ENCODE measurements around the gene RESP18.
"Not testable (repeated sequence)": the region's sequence is repeated elsewhere in the genome, so short reads cannot be mapped to it uniquely, and the experiment has no call there.

Gene RESP18

DNA sequence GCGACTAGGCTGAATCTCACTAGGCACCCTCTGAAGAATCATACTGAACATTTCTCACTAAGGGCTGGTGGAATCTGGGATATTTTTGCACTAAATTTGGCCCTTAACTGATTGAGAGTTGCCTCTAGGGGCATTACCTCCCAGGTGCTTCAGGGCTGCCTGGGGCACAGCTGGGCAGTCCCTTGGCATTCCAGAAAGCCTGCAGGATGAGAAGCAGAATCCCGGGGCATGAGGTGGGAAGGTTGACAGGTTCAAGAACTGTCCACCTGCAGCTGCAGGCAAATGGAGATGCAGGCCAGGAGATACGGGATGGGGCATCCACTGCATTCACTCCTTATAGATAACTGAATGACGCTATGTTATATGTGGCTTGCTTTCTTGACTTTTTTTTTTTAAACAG lies 7.4 kb downstream of the RESP18 start:
- DNase-seq: no peak

DNA sequence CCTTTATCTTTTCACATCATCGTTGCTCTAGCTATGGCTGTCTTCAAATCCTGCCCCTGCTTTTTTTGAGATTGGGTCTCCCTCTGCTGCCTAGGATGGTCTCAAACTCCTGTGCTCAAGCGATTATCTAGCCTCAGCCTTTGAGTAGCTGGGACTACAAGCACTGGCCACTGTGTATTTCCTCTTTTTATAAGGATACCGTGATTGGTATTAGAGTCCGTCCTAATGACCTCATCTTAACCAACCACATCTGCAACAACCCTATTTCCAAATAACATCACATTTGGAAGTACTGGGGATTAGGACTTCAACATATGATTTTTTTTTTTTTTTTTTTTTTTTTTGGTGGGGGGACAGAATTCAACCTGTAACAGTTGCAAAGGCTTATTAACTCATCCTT lies 9.1 kb downstream of the RESP18 start:
- DNase-seq: peak; percentile 49 to 60

DNA sequence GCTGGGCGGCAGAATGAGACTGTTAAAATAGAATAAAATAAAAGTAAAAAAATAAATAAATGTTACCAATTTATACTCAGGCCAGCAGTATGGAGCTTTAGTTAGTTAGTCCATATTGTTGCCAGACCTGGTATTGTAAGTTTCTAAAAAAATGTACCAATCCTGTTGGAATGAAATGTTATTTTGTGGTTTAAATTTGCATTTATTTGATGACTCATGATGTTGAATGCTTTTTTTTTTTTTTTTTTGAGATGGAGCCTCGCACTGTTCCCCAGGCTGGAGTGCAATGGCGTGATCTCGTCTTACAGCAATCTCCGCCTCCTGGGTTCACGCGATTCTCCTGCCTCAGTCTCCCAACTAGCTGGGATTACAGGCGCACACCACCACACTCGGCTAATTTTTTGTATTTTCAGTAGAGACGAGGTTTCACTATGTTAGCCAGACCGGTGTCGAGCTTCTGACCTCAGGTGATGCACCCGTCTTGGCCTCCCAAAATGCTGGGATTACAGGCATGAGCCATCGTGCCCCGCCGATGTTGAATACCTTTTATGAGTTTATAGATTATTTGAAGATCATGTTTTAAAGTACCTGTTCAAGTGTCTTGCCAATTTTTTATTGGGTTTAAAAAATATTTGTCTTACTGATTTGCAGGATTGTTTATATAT lies 17.6 kb downstream of the RESP18 start:
- no peak for DNase-seq

DNA sequence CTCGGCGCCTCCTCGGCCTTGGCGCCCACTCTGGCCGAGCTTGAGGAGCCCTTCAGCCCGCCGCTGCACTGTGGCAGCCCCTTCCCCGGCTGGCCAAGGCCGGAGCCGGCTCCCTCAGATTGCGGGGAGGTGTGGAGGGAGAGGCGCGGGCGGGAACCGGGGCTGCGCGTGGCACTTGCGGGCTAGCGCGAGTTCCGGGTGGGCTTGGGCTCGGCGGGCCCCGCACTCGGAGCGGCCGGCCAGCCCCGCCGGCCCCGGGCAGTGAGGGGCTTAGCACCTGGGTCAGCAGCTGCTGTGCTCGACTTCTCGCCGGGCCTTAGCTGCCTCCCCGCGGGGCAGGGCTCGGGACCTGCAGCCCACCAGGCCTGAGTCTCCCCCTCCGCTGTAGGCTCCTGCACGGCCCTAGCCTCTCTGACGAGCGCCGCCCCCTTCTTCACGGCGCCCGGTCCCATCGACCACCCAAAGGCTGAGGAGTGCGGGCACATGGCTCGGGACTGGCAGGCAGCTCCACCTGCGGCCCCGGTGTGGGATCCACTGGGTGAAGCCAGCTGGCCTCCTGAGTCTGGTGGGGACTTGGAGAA lies 19.8 kb downstream of the RESP18 start:
- not testable (repeated sequence) for DNase-seq

DNA sequence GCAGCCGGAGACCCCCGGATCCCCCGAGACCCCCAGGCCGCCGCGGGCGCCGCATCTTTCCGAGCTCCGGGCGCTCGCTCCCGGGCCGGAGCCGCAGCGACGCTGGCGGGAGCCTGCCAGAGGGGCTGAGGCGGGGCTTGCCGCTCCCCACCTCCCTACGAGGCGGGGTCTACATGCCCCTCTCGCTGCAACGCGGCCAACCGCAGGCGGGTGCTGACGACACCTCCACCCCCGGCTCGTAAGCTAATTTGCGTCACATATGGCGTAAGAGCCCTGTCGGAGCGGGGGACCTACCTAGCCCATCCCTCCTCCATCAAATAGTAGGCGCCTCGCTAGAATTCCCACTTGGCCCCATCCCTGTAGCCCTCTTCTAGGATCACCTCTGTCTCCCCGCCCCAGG lies 23.3 kb downstream of the RESP18 start, which contains the start of gene PTPRN:
Gene PTPRN (minus strand): TSS at position 124 of the 400 bp plus-strand sequence. CDS start 69 bp downstream, at position 55.
- no peak for DNase-seq

DNA sequence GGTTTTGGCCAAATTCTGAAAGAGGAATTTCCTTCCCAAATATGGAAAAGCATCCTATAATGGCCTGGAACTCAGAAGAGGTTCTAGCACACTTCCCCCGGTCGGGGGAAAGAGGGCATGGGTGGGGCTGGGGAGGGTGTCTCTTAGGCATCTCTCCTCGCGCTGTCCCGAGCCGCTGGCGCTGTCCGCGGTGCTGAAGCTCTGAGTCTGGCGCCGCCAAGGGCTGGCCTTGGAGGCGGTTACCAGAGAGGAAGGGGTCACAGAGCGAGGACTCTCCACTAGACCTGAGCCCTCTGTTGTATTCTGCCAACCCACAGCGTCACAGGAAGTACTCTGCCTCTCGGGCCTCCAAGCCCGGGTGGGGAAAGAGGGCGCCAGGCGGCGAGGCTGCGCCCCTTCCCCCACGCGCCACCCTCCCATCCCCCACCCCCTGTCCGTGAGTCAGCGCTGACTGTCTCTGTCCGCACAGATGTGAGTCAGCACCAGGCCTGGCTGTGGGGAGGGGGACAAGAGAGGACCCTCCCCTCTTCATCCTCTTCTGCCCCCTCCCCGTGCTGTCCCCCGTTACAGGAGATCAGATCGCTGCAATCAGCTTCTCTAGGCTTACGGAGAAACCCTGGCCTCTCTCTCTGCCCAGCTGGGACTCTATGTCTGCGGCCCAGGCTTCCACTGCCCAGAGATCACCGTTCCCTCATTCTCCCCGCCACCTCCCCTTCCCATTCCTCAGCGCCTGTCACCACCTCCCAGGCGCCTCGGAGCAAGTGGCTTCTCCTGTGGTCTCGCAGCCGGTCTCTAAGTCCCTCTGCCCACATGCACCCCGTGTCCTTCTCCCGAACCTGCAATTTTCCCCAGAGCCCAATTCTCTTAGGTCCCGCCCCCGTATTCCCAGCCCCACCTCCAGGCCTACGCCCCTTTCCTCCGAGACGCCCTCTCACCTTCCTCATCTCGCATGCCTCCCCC lies 24.1 kb downstream of the RESP18 start:
- peak; percentile 33 to 81 for DNase-seq

DNA sequence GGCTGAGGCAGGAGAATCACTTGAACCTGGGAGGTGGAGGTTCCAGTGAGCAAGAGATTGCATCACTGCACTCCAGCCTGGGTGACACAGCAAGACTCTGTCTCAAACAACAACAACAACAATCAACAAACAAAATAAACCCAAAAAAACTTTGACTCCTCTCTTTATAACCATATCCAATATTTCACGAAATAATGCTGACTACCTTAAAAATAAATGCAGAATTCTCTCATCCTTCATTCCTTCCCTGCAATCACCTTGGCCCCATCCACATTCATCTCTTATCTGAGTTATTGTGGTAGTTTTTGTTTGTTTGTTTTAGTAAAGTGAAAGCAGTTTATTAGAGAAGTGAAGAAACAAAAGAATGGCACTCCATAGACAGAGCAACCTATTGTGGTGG lies 26.5 kb downstream of the RESP18 start:
- no peak for DNase-seq

DNA sequence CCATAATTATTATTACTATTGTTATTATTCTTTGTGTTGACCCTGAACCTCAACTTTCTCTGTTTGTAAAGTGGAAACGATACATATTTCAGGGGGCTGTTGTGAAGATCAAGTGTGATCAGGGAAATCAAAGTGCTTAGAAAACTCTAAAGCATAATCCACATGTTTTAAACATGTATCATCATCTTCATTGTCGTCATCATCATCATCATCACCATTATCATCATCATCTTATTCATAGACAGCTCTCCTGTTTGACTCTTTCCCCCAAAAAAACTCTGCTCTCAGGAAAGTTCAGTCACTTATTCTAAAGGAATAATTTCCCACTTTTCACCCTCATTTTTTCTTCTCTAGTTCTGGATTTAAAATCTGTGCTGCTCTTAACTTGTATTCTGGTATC lies 28.3 kb downstream of the RESP18 start:
- DNase-seq: no peak

DNA sequence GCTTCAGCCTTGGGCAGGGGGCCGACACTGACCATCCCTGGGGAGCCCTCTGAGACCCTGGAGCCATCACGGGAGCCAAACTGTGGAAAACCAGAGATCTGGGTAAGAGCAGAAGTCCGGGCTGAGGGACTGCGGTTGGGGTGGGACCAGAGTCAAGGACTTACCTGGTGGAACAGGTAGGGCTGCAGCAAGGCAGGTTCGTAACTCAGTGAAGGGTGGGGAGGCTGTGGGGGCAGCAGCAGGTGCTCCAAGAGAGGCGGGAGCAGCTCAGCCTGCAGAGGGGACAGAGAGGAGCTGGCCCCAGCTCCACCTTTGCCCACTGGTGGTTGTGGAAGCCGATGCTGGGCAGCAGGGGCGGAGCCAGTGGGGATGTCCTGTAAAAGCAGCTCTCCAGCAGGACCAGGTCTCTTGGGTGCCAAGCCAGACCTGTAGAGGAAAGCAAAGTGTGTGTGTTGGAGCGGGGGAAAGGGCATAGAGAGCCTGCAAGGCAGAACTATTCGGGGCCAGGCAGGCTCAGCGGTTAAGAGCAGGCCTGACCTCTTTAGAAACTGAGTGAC lies 30.1 kb downstream of the RESP18 start:
- no peak for DNase-seq

DNA sequence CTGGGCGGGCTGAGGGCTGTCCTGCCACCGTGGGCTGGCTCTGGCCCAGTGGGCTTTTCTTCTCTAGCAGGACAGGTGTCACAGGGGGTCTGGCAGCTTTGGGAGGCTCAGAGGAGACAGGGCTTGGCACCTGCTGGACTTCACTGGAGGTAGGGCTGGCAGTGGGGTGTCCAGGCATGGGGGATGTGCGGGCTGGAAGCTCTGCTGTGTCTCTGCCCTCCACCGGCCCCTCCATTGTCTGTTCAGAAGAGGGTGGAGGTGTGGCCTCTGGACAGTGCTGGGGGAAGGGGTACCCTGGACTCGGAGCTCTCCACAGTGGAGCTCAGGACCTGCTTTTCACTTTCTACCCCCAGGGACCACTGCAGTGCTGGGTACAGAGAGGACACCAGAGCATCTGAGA lies 32.5 kb downstream of the RESP18 start:
- DNase-seq: no peak

DNA sequence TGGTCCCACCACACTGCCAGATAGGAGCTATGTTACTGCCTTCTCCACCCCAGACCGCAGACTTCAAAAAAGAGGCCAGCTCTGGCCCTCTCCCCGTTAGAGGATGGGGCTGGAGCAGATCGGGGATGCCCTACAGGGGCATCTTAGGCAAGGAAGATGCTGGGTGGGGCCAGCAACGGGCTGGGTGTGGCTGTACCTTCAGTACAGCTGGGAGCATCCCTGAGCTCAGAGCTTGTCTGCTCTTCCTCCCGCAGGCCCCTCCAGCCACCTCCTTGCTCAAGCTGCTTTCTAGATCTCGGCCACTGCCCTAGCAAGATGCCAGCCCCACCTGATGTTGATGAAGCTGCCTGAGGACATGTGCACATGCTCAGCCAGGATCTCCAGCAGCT lies 33.2 kb downstream of the RESP18 start:
- DNase-seq: no peak

DNA sequence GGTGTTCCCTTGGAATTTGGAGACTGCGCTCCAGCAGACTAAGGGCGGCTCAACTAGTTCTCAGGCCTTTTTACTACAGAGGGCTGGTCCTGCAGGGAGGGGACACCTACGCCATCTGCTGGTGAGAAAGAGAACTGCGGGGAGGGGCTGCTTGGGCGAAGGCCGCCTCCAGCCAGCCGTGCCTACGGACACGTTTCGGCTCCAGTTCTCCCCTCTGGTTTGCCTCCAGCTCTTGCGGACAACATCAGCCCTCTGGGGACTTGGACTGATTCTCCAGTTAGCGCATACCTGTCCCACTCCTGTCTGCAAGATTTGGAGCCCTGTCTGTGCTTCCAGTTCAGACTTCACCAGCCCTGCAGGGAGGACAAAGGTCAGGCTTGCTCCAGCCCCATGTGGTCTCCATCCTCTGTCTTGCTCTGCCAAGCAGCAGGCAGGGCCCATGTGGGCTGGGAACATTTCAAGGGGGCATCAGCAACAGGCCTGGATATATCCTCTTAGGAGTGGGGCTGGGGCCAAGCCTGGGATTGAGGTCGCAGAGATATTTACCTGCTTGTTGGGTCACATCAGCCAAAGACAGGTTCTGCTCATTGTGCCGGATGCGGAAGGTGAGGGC lies 33.7 kb downstream of the RESP18 start:
- peak; percentile 67 to 97 for DNase-seq

DNA sequence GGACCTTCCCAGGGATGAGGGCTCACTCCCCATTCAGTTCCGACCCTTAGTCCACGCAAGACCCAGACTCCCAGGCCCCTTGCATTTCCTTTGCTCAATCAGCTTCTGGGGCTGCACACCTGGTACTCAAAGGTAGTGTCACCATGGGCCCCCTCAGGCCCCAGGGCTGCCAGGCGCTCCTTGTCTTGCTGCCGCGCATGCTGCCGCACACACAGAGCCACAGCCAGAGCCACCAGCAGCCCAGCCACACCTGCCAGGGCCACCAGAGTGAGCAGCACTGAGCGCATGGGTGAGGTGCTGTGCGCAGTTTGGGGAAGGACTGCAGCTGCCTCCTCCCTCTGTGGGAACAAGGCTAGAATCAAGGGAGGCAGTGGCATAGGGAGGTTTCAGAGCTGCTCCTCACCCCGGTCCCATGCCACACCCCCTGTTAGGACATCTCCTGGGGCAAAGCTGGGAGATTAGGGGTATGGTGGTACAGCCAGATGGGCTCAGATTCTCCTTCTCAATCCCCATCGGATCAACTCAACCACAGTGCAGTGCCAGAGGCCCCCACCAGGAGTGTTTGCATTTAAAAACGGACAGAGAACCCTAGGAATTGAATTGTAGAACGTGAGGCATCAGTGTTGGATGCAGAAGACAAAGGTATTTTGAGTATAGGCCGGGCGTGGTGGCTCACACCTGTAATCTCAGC lies 34.6 kb downstream of the RESP18 start:
- DNase-seq: no peak

DNA sequence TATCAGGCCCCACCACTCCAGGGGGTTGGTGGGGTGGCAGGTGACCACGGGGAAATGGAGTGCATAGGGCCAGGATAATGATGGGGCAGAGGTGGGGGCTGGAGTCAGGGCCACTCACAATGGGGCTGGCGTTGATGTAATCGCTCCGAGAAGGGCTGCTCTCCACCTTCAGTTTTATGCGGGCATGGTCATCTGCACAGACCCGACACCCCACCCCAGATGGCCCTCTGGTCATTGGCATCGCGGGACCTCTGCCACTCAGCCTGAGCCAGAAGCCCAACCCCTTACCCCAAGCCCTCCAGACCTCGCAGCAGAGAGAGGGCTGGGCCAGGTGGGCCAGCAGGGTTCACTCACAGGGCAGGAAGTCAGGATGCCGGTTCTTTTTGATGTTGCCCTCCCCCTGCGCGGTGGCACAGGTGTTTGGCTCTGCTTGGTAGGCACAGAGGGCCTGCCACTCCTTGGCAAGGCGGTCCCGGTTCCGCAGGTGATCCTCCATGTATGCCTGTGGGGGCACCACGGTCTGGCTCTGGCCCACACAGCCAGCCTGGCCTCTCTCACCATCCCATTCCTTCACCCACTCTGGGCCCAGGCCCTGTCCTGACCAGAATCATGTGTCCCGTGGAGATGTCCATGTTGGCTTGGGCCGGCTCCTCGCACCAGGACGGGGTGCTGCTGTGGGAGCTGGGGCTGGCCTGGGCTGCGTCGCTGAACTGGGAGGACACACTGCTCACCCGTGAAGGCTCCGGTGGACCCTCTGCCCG lies 35.7 kb downstream of the RESP18 start:
- no peak for DNase-seq

DNA sequence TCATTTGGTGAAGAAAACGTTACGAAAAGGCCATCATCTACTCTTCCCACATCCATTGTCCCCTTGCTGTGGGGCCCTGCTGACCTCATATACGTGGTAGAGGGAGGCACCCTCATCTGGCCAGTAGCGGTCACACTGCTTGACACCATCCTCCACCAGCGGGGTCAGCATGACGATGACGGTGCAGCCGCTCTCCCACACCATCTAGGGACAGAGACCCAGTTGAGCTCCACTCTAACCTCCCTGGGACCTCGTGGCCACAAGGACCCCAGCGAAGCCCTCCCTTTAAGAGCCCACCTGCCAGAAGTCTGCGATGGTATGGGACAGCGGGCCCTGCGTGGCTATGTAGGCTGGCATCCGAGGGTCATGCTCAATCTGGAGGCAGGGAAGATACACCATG lies 36.4 kb downstream of the RESP18 start:
- no peak for DNase-seq

DNA sequence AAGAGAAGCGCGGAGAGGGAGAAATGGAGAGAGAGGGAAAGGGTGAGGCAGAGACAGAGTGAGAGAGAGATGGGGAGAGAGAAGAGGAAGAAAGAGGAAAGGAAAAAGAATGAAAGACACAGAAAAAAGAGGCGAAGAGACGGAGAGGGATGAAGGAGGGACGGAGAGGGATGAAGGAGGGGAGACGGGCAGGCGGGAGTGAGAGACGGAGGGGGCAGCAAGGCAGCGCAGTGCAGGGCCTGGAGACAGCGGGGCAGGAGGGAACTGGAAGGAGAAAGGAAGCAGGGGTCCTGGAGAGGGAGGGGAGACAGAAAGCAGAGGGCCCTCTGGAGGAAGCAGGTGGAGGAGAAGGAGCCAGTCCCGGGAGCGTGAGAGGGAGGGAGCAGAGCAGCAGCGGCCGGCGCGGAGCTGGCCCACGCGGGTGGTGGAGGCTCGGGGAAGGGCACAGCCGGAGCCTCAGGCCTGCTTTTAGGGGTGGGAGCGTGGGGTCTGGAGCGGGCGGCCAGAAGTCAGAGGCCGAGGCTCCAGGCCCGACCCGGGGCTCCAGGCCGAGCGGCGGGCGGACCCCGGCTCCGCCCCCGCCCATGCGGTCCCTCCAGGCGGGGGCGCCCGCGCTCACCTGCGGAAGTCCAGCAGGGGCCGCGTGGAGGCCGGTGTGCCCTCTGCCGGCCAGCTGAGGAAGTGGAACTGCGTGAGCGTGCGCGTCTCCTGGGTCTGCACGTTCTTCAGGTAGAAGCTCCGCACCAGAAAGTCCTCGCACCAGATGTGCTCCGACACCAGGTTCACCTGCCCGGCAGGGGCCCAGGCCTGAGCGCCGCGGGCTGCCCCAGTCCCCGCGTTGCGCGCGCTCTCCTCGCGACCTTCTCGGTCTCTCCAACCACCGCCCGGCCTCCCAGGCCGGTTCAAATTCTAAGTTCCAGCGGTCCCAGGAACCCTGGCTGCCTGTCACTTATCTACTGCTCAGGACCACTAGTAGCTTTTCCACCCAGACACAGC lies 37.9 kb downstream of the RESP18 start:
- peak; percentile 50 to 78 for DNase-seq

DNA sequence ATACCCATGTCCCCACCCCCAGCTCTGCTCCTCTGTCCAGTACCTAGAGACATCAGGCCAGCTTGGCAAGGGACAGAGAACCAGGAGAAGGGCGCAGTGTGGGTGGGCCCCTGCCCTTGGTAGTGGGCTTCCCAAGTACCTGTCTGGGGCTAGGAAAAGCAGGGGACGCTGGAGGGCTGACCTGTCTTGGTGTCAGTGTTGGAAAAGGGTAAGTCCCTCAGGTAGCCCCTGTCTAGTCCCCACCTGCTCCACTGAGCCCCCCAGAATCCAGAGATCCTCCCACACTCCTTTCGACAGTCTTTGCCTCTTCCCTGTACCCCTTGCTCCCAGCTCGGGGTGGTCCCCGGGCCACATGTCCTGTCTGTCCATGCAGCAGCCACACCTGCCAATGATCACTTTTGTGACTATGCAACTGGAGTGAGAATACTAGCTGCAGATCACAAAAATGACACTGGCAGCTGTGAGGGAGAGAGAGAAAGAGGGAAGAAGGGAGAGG lies 38.8 kb downstream of the RESP18 start:
- DNase-seq: no peak

DNA sequence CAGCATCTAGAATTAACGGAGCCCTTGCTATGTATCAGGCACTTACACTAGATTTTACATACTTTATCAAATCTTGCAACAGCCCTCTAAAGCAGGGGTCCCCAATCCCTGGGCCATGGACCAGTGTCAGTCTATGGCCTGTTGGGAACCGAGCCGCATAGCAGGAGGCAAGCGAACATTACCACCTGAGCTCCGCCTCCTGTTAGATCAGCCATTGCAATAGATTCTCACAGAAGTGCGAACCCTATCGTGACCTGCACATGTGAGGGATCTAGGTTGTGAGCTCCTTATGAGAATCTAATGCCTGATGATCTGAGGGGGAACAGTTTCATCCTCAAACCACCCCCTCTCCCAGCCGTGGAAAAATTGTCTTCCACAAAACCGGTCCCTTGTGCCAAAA lies 39.9 kb downstream of the RESP18 start:
- no peak for DNase-seq

DNA sequence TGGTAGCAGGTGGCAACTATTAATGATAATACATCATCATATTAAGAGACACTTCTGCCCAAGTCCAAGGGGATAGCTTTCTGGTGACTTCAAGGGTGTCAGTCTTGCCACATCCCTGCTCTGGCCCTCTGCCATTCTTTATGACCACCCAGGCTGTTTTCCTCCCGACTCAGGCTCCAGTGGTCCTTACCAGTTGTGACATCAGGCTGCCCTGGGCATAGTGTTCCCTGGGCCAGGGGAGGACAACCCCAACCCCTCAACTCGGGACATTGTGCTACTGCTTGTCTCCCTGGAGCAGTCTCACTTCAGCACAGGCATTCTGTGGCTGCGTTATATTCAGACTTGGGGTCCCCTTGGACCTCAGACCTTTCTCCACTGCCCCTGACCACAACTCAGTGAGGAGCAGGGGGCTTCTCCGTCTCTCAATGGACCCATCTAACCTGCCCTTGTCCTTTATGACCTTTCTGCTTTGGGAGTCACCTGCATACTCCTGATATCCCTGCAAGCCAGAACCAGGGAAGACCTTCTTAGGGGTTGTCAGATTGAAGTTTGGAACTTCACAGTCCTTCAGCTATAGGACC lies 40.5 kb downstream of the RESP18 start:
- no peak for DNase-seq

DNA sequence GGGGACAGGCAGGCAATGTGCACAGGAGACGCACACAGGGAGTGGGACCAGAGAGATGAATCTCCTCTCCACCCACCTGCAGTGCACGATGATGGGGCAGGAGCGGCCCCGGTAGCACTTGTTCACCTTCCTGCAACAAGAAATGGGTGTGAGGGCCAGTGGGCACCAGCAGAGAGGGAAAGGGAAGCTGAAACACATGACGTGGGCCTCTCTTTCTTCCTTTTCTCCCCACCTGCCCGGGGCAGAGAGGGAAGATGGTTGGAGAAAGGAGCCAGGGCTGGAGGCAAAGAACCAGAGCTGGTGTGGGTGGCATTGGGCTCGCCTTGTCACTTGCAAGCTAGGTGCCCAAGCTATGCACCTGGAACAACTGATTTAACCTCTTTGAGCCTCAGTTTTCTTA lies 41.1 kb downstream of the RESP18 start:
- DNase-seq: no peak
